ENCODE data around the gene CCDC88A.

The CCDC88A gene

GRCh38 chr2:55421326-55421725 lies 1.7 kb upstream of the CCDC88A start:
- H3K27ac ChIP-seq (ENCODE audit: low read depth, low read length, severe bottlenecking), result no peak overlapping the region
- WGBS, 2 experiments (ENCODE audit: insufficient coverage in 2 of 2), result 91 to 100% methylated on average over 2 to 4 of the region's 5 CpGs

GRCh38 chr2:55420871-55421270 lies 1.2 kb upstream of the CCDC88A start:
- WGBS, 2 experiments (ENCODE audit: insufficient coverage in 2 of 2), result 80 to 100% methylated on average over 1 to 2 of the region's 6 CpGs
- Histone ChIP-seq H3K4me3 (ENCODE audit: extremely low read depth, insufficient read depth, low read length, poor library complexity, severe bottlenecking) (peak overlapping the region; percentile 80), H3K4me1 (ENCODE audit: control insufficient read depth, insufficient read depth, low read length, poor library complexity, severe bottlenecking) (peaks cover 5% of the 10 kb centered on the region), H3K27ac (ENCODE audit: low read depth, low read length, severe bottlenecking) (no peak overlapping the region), H3K36me3 (ENCODE audit: control insufficient read depth, insufficient read depth, low read length) (peaks cover under 1% of the 10 kb centered on the region), H3K9me3 (ENCODE audit: control insufficient read depth, low read length) (no peaks in the 10 kb centered on the region)

More at GRCh38 chr2:55421326-55421725, 1.7 kb upstream of the CCDC88A start:
- peaks cover 5% of the 10 kb centered on the region for H3K4me1 ChIP-seq (ENCODE audit: control insufficient read depth, insufficient read depth, low read length, poor library complexity, severe bottlenecking)
- no peaks in the 10 kb centered on the region for H3K36me3 ChIP-seq (ENCODE audit: control insufficient read depth, insufficient read depth, low read length)
- H3K9me3 ChIP-seq (ENCODE audit: control insufficient read depth, low read length), result no peaks in the 10 kb centered on the region
- no peak overlapping the region for H3K4me3 ChIP-seq (ENCODE audit: extremely low read depth, insufficient read depth, low read length, poor library complexity, severe bottlenecking)

GRCh38 chr2:55420439-55420725 lies 726 bp upstream of the CCDC88A start:
- Histone ChIP-seq H3K36me3 (ENCODE audit: control insufficient read depth, insufficient read depth, low read length) (peaks cover 3% of the 10 kb centered on the region), H3K4me3 (ENCODE audit: extremely low read depth, insufficient read depth, low read length, poor library complexity, severe bottlenecking) (peak overlapping the region; percentile 80), H3K27ac (ENCODE audit: low read depth, low read length, severe bottlenecking) (peak overlapping the region; percentile 80), H3K4me1 (ENCODE audit: control insufficient read depth, insufficient read depth, low read length, poor library complexity, severe bottlenecking) (peaks cover 5% of the 10 kb centered on the region), H3K9me3 (ENCODE audit: control insufficient read depth, low read length) (no peaks in the 10 kb centered on the region)
- 0 to 21% methylated on average over 1 to 2 of the region's 3 CpGs for WGBS, 2 experiments (ENCODE audit: insufficient coverage in 2 of 2)

- no peaks in the 10 kb centered on the region for H3K9me3 ChIP-seq (ENCODE audit: control insufficient read depth, low read length)
- H3K27ac ChIP-seq (ENCODE audit: low read depth, low read length, severe bottlenecking), result peak overlapping the region; percentile 88
- H3K4me3 ChIP-seq (ENCODE audit: extremely low read depth, insufficient read depth, low read length, poor library complexity, severe bottlenecking), result peak overlapping the region; percentile 80
- H3K36me3 ChIP-seq (ENCODE audit: control insufficient read depth, insufficient read depth, low read length), result peaks cover 11% of the 10 kb centered on the region
- 0% methylated on average over 15 to 16 of the region's 31 CpGs for WGBS, 2 experiments (ENCODE audit: insufficient coverage in 2 of 2)
- H3K4me1 ChIP-seq (ENCODE audit: control insufficient read depth, insufficient read depth, low read length, poor library complexity, severe bottlenecking), result peaks cover 5% of the 10 kb centered on the region
Observed at GRCh38 chr2:55419233-55419678, 400 bp downstream of the CCDC88A start.

GRCh38 chr2:55418512-55419232 lies 984 bp downstream of the CCDC88A start:
- peaks cover 5% of the 10 kb centered on the region for H3K4me1 ChIP-seq (ENCODE audit: control insufficient read depth, insufficient read depth, low read length, poor library complexity, severe bottlenecking)
- peaks cover 14% of the 10 kb centered on the region for H3K36me3 ChIP-seq (ENCODE audit: control insufficient read depth, insufficient read depth, low read length)
- H3K4me3 ChIP-seq (ENCODE audit: extremely low read depth, insufficient read depth, low read length, poor library complexity, severe bottlenecking), result peak overlapping the region; percentile 80
- peak overlapping the region; percentile 88 for H3K27ac ChIP-seq (ENCODE audit: low read depth, low read length, severe bottlenecking)
- H3K9me3 ChIP-seq (ENCODE audit: control insufficient read depth, low read length), result no peaks in the 10 kb centered on the region
- 0% methylated on average over 5 to 7 of the region's 11 CpGs for WGBS, 2 experiments (ENCODE audit: insufficient coverage in 2 of 2)

- H3K27ac ChIP-seq (ENCODE audit: low read depth, low read length, severe bottlenecking), result no peak overlapping the region
- WGBS, 2 experiments (ENCODE audit: insufficient coverage in 2 of 2), result 9% methylated on average over 1 of the region's 2 CpGs; no CpG with 5 or more reads in 1 of the 2 experiments
- H3K4me1 ChIP-seq (ENCODE audit: control insufficient read depth, insufficient read depth, low read length, poor library complexity, severe bottlenecking), result peaks cover 5% of the 10 kb centered on the region
- H3K4me3 ChIP-seq (ENCODE audit: extremely low read depth, insufficient read depth, low read length, poor library complexity, severe bottlenecking), result peak overlapping the region; percentile 80
- H3K9me3 ChIP-seq (ENCODE audit: control insufficient read depth, low read length), result no peaks in the 10 kb centered on the region
- H3K36me3 ChIP-seq (ENCODE audit: control insufficient read depth, insufficient read depth, low read length), result peaks cover 20% of the 10 kb centered on the region
Observed at GRCh38 chr2:55418072-55418471, 1.6 kb downstream of the CCDC88A start.

- Histone ChIP-seq H3K36me3 (ENCODE audit: control insufficient read depth, insufficient read depth, low read length) (peaks cover 31% of the 10 kb centered on the region), H3K4me1 (ENCODE audit: control insufficient read depth, insufficient read depth, low read length, poor library complexity, severe bottlenecking) (peaks cover 5% of the 10 kb centered on the region), H3K4me3 (ENCODE audit: extremely low read depth, insufficient read depth, low read length, poor library complexity, severe bottlenecking) (peak overlapping the region; percentile 80), H3K27ac (ENCODE audit: low read depth, low read length, severe bottlenecking) (no peak overlapping the region), H3K9me3 (ENCODE audit: control insufficient read depth, low read length) (no peaks in the 10 kb centered on the region)
- 0% methylated on average over 1 of the region's 5 CpGs; no CpG with 5 or more reads in 1 of the 2 experiments for WGBS, 2 experiments (ENCODE audit: insufficient coverage in 2 of 2)
Observed at GRCh38 chr2:55416786-55417568, 2.7 kb downstream of the CCDC88A start.

GRCh38 chr2:55415300-55415699 lies 4.4 kb downstream of the CCDC88A start:
- no peaks in the 10 kb centered on the region for H3K9me3 ChIP-seq (ENCODE audit: control insufficient read depth, low read length)
- no peak overlapping the region for H3K4me3 ChIP-seq (ENCODE audit: extremely low read depth, insufficient read depth, low read length, poor library complexity, severe bottlenecking)
- no peak overlapping the region for H3K27ac ChIP-seq (ENCODE audit: low read depth, low read length, severe bottlenecking)
- WGBS, 2 experiments (ENCODE audit: insufficient coverage in 2 of 2), result 94% methylated on average over 2 of the region's 2 CpGs; no CpG with 5 or more reads in 1 of the 2 experiments
- H3K4me1 ChIP-seq (ENCODE audit: control insufficient read depth, insufficient read depth, low read length, poor library complexity, severe bottlenecking), result peaks cover under 1% of the 10 kb centered on the region
- peaks cover 45% of the 10 kb centered on the region for H3K36me3 ChIP-seq (ENCODE audit: control insufficient read depth, insufficient read depth, low read length)

- no peak overlapping the region for H3K27ac ChIP-seq (ENCODE audit: low read depth, low read length, severe bottlenecking)
Observed at GRCh38 chr2:55408918-55409868, 10.5 kb downstream of the CCDC88A start.

More at GRCh38 chr2:55408918-55409868, 10.5 kb downstream of the CCDC88A start:
- Histone ChIP-seq H3K4me3 (ENCODE audit: extremely low read depth, insufficient read depth, low read length, poor library complexity, severe bottlenecking) (no peak overlapping the region), H3K36me3 (ENCODE audit: control insufficient read depth, insufficient read depth, low read length) (peaks cover 58% of the 10 kb centered on the region), H3K4me1 (ENCODE audit: control insufficient read depth, insufficient read depth, low read length, poor library complexity, severe bottlenecking) (no peaks in the 10 kb centered on the region), H3K9me3 (ENCODE audit: control insufficient read depth, low read length) (no peaks in the 10 kb centered on the region)
- WGBS, 2 experiments (ENCODE audit: insufficient coverage in 2 of 2), result 85 to 87% methylated on average over 9 to 11 of the region's 12 CpGs

Data from mesodermal cell (in vitro differentiated cells).